ENCODE measurements around the gene FFAR4.

DNA sequence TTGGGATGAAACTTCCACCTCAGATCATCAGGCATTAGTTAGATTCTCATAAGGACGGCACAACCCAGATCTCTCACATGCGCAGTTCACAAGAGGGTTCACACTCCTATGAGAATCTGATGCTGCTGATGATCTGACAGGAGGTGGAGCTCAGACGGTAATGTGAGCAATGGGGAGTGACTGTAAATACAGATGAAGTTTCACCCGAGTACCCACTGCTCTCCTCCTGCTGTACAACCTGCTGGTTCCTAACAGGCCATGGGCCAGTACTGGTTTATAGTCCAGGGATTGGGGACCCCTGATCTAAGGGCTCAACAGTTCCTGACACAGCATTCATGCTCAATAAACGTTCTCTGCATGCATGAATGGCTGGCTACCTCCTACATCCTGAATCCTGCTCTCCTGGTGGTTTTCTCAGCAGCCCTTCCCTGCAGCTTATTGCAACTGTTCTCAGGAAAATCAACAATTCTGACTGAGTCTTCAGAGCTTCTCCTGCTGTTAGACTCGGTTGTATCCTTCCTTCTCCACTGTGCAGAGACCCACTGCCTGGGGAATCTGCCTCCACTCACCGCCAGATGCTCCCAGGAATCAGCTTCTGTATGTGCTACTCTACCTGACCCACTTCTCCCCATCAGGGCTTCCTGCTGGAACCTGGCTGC is 63.3 kb downstream of the FFAR4 start:
- TF ChIP-seq EZH2 (IDR thresholded peaks at IDR 0.05; ENCODE audit: insufficient read depth, poor library complexity, severe bottlenecking) (no peak), EZH2phosphoT487 (IDR thresholded peaks at IDR 0.05; ENCODE audit: insufficient read depth, low read depth) (no peak)

Measured in GM23248 (cell line).